ENCODE data around the gene ASB11.

GRCh38 chrX:15314472-15314871, 968 bp downstream of the ASB11 start:
- no peak for TF ChIP-seq PKNOX1 (IDR thresholded peaks at IDR 0.05)
- TF ChIP-seq ELF4 (IDR thresholded peaks at IDR 0.05), result no peak
- no peak for TF ChIP-seq SUZ12 (IDR thresholded peaks at IDR 0.05)
- TF ChIP-seq SP1 (IDR thresholded peaks at IDR 0.05), result no peak
